K562 (cell line): ENCODE measurements around the gene SLC32A1. TPM values are rescaled to one million over a fixed set of nuclear protein-coding genes. Genes with fewer than 3 reads are reported as not detected.
A peak's percentile ranks its signal among the peaks of the same experiment; 100 is the strongest.

ENCODE experiments used
- ATAC-seq: fragments of 200-7000 bp; cut with Tn5 transposase; 3 replicates; pipeline ENCODE4 v1.9.1; 2020; ENCODE audit warnings: moderate library complexity
- BruUV-seq: library from RNA; stranded (reverse); fragments of 400-500 nt; replicated peaks from 2 replicates; lab custom pipeline; 2021; lab: Mats Ljungman, UMichigan
- CTCF ChIA-PET: fragments of 300-600 bp; formaldehyde crosslinking; extraction: SDS; loops from one replicate; lab custom pipeline; 2021; ENCODE audit warnings: low intra/inter-chr PET ratio; lab: Yijun Ruan, JAX
- POLR2A ChIA-PET: fragments of 300-600, 350-650 bp; sonication (Branson Sonifier 250); formaldehyde crosslinking; extraction: SDS; loops from one replicate; lab custom pipeline; 2021; ENCODE audit warnings: antibody characterized with exemption, inconsistent platforms; lab: Yijun Ruan, JAX
- DNase-seq, 4 experiments: peaks; one replicate each; pipeline versions ENCODE4 v3.0.0 to v3.0.0-alpha.2; 2011 to 2018; ENCODE audit warnings: low spot score in 3 of 4, mixed read lengths in 3 of 4; ENCODE audit errors: extremely low read depth in 1 of 4
- FAIRE-seq: peaks from 2 replicates; lab custom pipeline; 2011; peaks lifted over from hg19 to GRCh38; lab: Jason Lieb, UNC
- H2AFZ ChIP-seq: 2 replicates; pipeline ENCODE4 v1.6.0; 2011; ENCODE audit warnings: low read depth, low read length, control low read depth, inconsistent platforms
- H3K27ac ChIP-seq: fragments of 200-600 bp; 3 replicates; pipeline ENCODE4 v1.8.0; 2011; ENCODE audit warnings: low read depth, mild to moderate bottlenecking, control low read depth, inconsistent platforms, low read length, moderate library complexity, mixed read lengths; ENCODE audit errors: extremely low read depth
- H3K27me3 ChIP-seq, 2 experiments: fragments of 300-600 bp in 1 of 2; 2 replicates in 1 of 2; 3 replicates in 1 of 2; pipeline versions ENCODE4 v1.6.0 to v1.8.0; 2011; ENCODE audit warnings: inconsistent platforms in 2 of 2, low read length in 2 of 2, mild to moderate bottlenecking in 1 of 2, mixed read lengths in 1 of 2, moderate library complexity in 1 of 2; ENCODE audit not compliant: control insufficient read depth in 2 of 2, insufficient read depth in 2 of 2
- H3K36me3 ChIP-seq: fragments of 300-600 bp; 3 replicates; pipeline ENCODE4 v1.8.0; 2011; ENCODE audit warnings: mild to moderate bottlenecking, low read length, inconsistent platforms; ENCODE audit not compliant: control insufficient read depth, insufficient read depth
- H3K4me1 ChIP-seq, 2 experiments: fragments of 200-600 bp in 1 of 2; replicated peaks in 1 of 2; 2 replicates in 1 of 2; 3 replicates in 1 of 2; pipeline versions ENCODE4 v1.5.1 to v1.8.0; 2011; ENCODE audit warnings: inconsistent platforms in 2 of 2, low read length in 2 of 2, mild to moderate bottlenecking in 1 of 2, mixed read lengths in 1 of 2, moderate library complexity in 1 of 2; ENCODE audit not compliant: control insufficient read depth in 2 of 2, insufficient read depth in 2 of 2
- H3K4me2 ChIP-seq: 2 replicates; pipeline ENCODE4 v1.6.1; 2011; ENCODE audit warnings: low read length, control low read depth, inconsistent platforms, mixed read lengths; ENCODE audit not compliant: insufficient read depth
- H3K4me3 ChIP-seq: fragments of 200-600 bp; sonication (generic), shearing (Covaris generic); 2 replicates; pipeline ENCODE4 v1.5.1; 2016; ENCODE audit warnings: control low read depth, inconsistent platforms
- H3K79me2 ChIP-seq: fragments of 200-600 bp; 3 replicates; pipeline ENCODE4 v1.8.0; 2011; ENCODE audit warnings: low read length, inconsistent platforms; ENCODE audit not compliant: control insufficient read depth, insufficient read depth
- H3K9ac ChIP-seq, 2 experiments: 2 replicates each; pipeline versions ENCODE4 v1.6.0 to v1.6.1; 2011; ENCODE audit warnings: low read depth in 2 of 2, low read length in 2 of 2, control low read depth in 1 of 2, inconsistent platforms in 1 of 2, mild to moderate bottlenecking in 1 of 2, mixed read lengths in 1 of 2; ENCODE audit not compliant: insufficient read depth in 1 of 2
- H3K9me1 ChIP-seq: one replicate; pipeline ENCODE4 v1.6.0; 2011; ENCODE audit warnings: inconsistent platforms, mild to moderate bottlenecking, low read length, moderate library complexity; ENCODE audit not compliant: control insufficient read depth, insufficient read depth
- H3K9me3 ChIP-seq: replicated peaks from 2 replicates; pipeline ENCODE4 v1.5.1; 2011; ENCODE audit warnings: low read depth, low read length, inconsistent platforms; ENCODE audit not compliant: control insufficient read depth, insufficient read depth
- H4K20me1 ChIP-seq: replicated peaks from 2 replicates; pipeline ENCODE4 v1.6.1; 2011; ENCODE audit warnings: low read length, inconsistent platforms, mixed read lengths; ENCODE audit not compliant: control insufficient read depth, insufficient read depth
- COPS2 ChIP-seq: fragments of 450-650 bp; conservative IDR thresholded peaks from 2 replicates; pipeline ENCODE4 v1.6.1; 2016; ENCODE audit warnings: mild to moderate bottlenecking, moderate library complexity
- EHMT2 ChIP-seq: fragments of 450-650 bp; IDR thresholded peaks from 2 replicates; pipeline ENCODE4 v1.6.1; 2018; ENCODE audit warnings: antibody characterized with exemption
- ERF ChIP-seq: fragments of 450-650 bp; formaldehyde crosslinking; IDR thresholded peaks from 2 replicates; pipeline ENCODE4 v1.4.0; 2020; ENCODE audit warnings: mild to moderate bottlenecking, mixed read lengths
- HNRNPK ChIP-seq: fragments of 200-400 bp; formaldehyde crosslinking; IDR thresholded peaks from one replicate; pipeline ENCODE4 v1.6.1; 2018; ENCODE audit warnings: mild to moderate bottlenecking, low read depth, low read length; ENCODE audit not compliant: poor library complexity, severe bottlenecking
- KDM4B ChIP-seq, 2 experiments: fragments of 450-650 bp in 1 of 2; sonication (generic) in 1 of 2; IDR thresholded peaks; 2 replicates each; pipeline ENCODE4 v1.6.1; 2016 to 2017; ENCODE audit warnings: borderline replicate concordance in 2 of 2, antibody characterized with exemption in 1 of 2, low read depth in 1 of 2, mild to moderate bottlenecking in 1 of 2
- MTF1 ChIP-seq: fragments of 250-450 bp; sonication (Bioruptor Pico); IDR thresholded peaks from 2 replicates; pipeline ENCODE4 v1.9.0; 2021; ENCODE audit warnings: moderate library complexity, mild to moderate bottlenecking, inconsistent platforms, borderline replicate concordance
- RBM25 ChIP-seq: fragments of 200-400 bp; formaldehyde crosslinking; IDR thresholded peaks from 2 replicates; pipeline ENCODE4 v1.6.1; 2018; ENCODE audit warnings: low read length, low read depth, moderate library complexity; ENCODE audit not compliant: severe bottlenecking
- SAFB2 ChIP-seq: fragments of 200-400 bp; formaldehyde crosslinking; IDR thresholded peaks from 2 replicates; pipeline ENCODE4 v1.6.1; 2018; ENCODE audit warnings: borderline replicate concordance, low read length, low read depth, moderate library complexity; ENCODE audit not compliant: severe bottlenecking
- SAP30 ChIP-seq: fragments of 200-600 bp; sonication (generic); IDR thresholded peaks from 2 replicates; pipeline ENCODE4 v1.6.1; 2012; ENCODE audit warnings: borderline replicate concordance, low read depth, mild to moderate bottlenecking, moderate library complexity, low read length, control low read depth, inconsistent platforms; ENCODE audit not compliant: insufficient read depth, poor library complexity, severe bottlenecking
- SREBF1 ChIP-seq: fragments of 150-350 bp; IDR thresholded peaks from 2 replicates; pipeline ENCODE4 v1.6.1; 2014; ENCODE audit warnings: antibody characterized with exemption, low read depth, low read length, borderline replicate concordance
- U2AF1 ChIP-seq: fragments of 200-400 bp; formaldehyde crosslinking; optimal IDR thresholded peaks from 2 replicates; pipeline ENCODE3; 2017; ENCODE audit warnings: mild to moderate bottlenecking, low read depth, low read length, moderate library complexity
- ZBTB34 ChIP-seq: fragments of 250-450 bp; sonication (Bioruptor Pico); IDR thresholded peaks from 2 replicates; pipeline ENCODE4 v1.8.0; 2021; ENCODE audit warnings: mild to moderate bottlenecking, moderate library complexity
- ZNF232 ChIP-seq: sonication (generic); formaldehyde crosslinking; IDR thresholded peaks from 2 replicates; pipeline ENCODE4 v1.8.0; 2022; ENCODE audit warnings: mild to moderate bottlenecking, missing genetic modification reagents
- ZNF253 ChIP-seq: fragments of 250-450 bp; sonication (Bioruptor Pico); conservative IDR thresholded peaks from 2 replicates; pipeline ENCODE4 v1.6.1; 2021; ENCODE audit warnings: mild to moderate bottlenecking
- ZNF354B ChIP-seq: fragments of 250-450 bp; sonication (Bioruptor Pico); IDR thresholded peaks from 2 replicates; pipeline ENCODE4 v1.4.0; 2020
- WGBS: fragments of 100-300 bp; shearing (Covaris generic); methylation state at CpG from one replicate; pipeline ENCODE4 v1.1.6; 2016; ENCODE audit warnings: low coverage, mixed read lengths; ENCODE audit not compliant: insufficient coverage; ENCODE audit errors: missing lambda C conversion rate; 5-methylcytosine and 5-hydroxymethylcytosine counted together
- in situ Hi-C: fragments of 300-500 bp; cut with MboI; formaldehyde crosslinking; loops from 4 replicates; pipeline ENCODE4 v1.15.0; 2018; ENCODE audit warnings: inconsistent platforms, mixed read lengths
- intact Hi-C: fragments of 100-400 bp; cut with micrococcal nuclease; formaldehyde crosslinking; loops from 2 replicates; pipeline ENCODE4 v1.14.2; 2022
- polyA plus RNA-seq, 8 experiments: library from polyadenylated mRNA; depleted of rRNA in 4 of 8; stranded (reverse) in 5 of 8; unstranded in 3 of 8; fragments of >200 nt; fragmentation: Nextera tagmentation in 2 of 8; fragmentation: Illumina TruSeq in 1 of 8; extraction: Ambion mirVana in 2 of 8; extraction: Trizol in 1 of 8; gene quantifications; 2 replicates each; pipeline versions ENCODE4 v1.2.1 to v1.2.3, GENCODE V29; 2011 to 2014; ENCODE audit warnings: inconsistent platforms in 1 of 8, missing spikeins in 1 of 8
- total RNA-seq, 7 experiments: library from RNA; depleted of rRNA in 6 of 7; stranded (reverse); fragments of >200 nt in 6 of 7; fragmentation: Illumina TruSeq in 2 of 7; extraction: Trizol in 2 of 7; gene quantifications; 2 replicates each; pipeline versions ENCODE4 v1.2.1 to v1.2.3, GENCODE V29; 2011 to 2021; ENCODE audit warnings: low replicate concordance in 1 of 7

The SLC32A1 gene
- total and polyA plus RNA-seq, 9 of the 15 experiments (the other 6 are each of a cell fraction or from before 2014, with no cell fraction given) = not detected

DNA sequence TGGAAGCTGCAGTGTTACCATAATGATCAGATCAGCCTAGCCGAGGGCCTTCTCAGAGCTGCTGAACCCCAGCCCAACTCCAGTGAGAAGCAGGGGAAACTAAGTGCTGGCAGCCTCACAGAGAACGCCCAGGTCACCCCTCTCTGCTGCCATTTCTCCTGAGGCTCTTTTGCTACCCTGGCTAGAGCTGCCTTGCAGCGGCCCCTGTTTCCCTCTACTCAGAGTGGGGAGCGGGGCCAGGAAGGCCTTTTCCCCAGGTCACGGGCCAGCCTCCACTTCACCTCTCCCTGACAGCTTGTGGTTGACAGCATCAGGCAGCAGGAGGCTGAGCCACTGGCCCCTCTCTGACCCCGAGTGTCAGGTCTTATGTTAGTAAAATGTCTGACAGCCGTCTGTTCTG is 46.7 kb downstream of the SLC32A1 start:
- CTCF ChIA-PET = no interaction called here
- ATAC-seq = no peak

More for the DNA sequence above, 46.7 kb downstream of the SLC32A1 start:
- peaks cover under 1% of the 10 kb centered on the region for H3K9me1 ChIP-seq
- no peaks in the 10 kb centered on the region for H3K4me1 ChIP-seq
- no peaks in the 10 kb centered on the region for H3K9me3 ChIP-seq
- no peak overlapping the region for H2AFZ ChIP-seq
- H3K9ac ChIP-seq = 0 out of 4 replicates have a peak overlapping the region, but pooled peaks of 1 of the 2 experiments have one; percentile 38
- FAIRE-seq = no peak
- no peak for DNase-seq
- in situ Hi-C loops = no loop called here
- intact Hi-C loops = no loop called here
- no peak overlapping the region for H3K27ac ChIP-seq
- 69% methylated on average over 7 of the region's 7 CpGs for WGBS
- no peaks in the 10 kb centered on the region for H3K27me3 ChIP-seq
- POLR2A ChIA-PET = interaction anchor here (0.6 kb wide), 1 partner anchor 12 kb away, joined by 3 read pairs; no protein-coding TSS in a partner anchor
- H4K20me1 ChIP-seq = no peaks in the 10 kb centered on the region
- H3K4me2 ChIP-seq = no peak overlapping the region
- no peak overlapping the region for H3K4me3 ChIP-seq
- no peaks in the 10 kb centered on the region for H3K79me2 ChIP-seq
- H3K36me3 ChIP-seq = peaks cover 64% of the 10 kb centered on the region; the same call in 2 of the 3 replicates
- BruUV-seq = no TSS peak
- no peak for TF ChIP-seq ZBTB34
- TF ChIP-seq RBM25 = no peak
- no peak for TF ChIP-seq MTF1 (CRISPR knock-in tag)
- TF ChIP-seq SAP30 = no peak
- TF ChIP-seq SAFB2 = no peak
- no peak for TF ChIP-seq U2AF1
- no peak for TF ChIP-seq ZNF354B (CRISPR knock-in tag)
- TF ChIP-seq ERF (CRISPR knock-in tag) = no peak
- TF ChIP-seq COPS2 = no peak
- no peak for TF ChIP-seq SREBF1
- no peak for TF ChIP-seq ZNF253 (CRISPR knock-in tag)
- TF ChIP-seq ZNF232 (CRISPR knock-in tag) = no peak
- no peak for TF ChIP-seq KDM4B (IDR thresholded peaks at IDR 0.05; ENCODE audit: borderline replicate concordance in 2 of 2, low read depth in 1 of 2)
- TF ChIP-seq HNRNPK = no peak
- TF ChIP-seq EHMT2 = no peak
